MV-4-11 (cell line): ENCODE data around the gene WNT11.

Experiments
- DNase-seq: peaks from one replicate; lab custom pipeline; 2025; lab: John Stamatoyannopoulos, UW

The WNT11 gene

DNA sequence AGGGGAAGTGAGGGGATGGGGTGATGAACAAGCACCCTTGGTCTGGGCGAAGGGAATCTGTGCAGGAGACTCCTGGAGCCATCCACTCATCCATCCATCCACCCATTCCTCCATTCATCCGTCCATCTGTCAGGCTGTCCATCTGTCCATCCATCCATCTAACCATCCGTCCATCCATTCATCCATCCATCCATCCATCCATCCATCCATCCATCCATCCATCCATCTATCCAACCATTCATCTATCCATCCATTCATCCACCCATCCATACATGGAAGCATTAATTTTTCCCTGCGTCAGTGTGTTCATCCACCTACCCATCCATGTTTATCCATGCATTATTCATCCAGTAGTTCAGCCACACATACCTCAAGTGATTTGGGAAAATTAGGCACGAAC lies 32.0 kb downstream of the WNT11 start:
- DNase-seq, result no peak

DNA sequence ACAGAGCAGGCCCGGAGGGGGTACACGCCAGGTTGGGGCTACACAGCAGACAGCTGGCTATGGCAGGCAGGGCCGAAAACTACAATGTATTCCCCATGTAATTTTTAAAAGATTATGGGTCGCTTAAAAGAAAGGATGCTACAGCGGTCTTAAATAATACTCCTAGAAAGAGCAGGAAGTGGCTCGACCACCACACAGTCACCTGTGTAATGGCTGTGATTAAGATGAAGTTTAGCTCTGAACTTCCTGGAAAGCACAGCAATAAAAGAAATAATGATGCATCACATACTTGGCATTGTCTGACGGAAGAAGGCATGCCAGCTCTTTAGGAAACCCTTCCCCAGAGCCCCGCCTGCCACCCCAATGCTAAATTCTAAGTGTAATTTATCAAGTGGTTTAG lies 32.6 kb downstream of the WNT11 start:
- DNase-seq, result no peak

DNA sequence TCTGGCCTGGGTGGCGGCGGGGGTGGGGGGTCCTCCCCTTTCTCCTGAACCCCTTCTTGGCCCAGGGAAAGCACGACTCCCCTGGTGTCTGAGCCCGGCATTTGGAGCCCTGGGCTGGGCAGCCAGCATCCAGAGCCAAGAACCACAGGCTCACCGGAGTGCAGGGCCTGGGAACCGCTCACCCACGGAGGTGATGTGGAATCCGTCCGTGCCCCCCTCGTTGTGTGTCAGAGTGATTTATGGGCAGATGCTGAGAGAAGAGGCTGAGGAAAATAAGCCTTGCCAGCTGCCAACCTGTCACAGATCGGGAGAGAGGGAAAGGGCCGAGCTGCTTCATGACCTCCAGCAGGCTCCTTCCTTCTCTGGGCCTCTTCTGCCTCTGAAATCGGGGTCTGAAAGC lies 33.7 kb downstream of the WNT11 start:
- DNase-seq, result no peak

DNA sequence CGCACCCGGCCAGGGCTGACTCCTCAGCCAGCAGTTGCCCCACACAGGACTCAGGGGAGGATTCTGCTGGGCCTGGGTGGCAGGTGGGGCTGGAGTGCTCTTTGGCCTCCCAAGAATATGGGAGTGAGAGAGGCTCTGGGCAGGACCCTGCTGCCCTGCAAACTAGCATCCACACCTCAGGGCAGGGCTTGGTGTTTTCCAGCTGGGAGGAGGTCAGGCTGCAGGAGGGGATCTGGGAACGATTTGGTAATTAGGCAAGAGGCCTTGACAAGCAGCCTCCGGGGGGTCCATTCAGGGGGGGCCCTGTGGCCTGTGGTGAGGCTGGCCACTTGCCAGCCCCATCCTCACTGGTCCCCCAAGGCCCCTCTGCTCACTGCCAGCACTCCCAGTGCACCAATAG lies 35.8 kb downstream of the WNT11 start:
- no peak for DNase-seq

DNA sequence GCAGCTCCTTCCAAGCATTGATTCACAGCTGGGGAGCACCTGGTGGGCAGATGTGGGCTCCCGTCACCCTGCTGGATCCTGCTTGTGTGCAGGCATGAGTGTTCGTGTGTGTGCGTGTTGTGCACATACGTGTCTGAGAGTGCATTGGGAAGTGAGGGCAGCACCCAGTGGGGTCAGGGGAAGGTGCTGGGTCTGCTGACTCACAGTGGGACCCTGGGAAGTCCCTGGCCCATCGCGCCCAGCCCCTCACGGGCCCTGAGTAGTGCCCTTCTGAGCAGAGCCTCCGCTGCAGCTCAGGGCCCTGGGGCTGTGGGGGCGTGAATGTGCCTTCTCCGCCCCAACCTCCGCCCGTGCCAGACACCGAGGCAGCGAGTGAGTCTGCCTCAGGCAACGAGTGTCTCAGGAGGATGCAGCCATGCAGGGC lies 36.8 kb downstream of the WNT11 start:
- no peak for DNase-seq

DNA sequence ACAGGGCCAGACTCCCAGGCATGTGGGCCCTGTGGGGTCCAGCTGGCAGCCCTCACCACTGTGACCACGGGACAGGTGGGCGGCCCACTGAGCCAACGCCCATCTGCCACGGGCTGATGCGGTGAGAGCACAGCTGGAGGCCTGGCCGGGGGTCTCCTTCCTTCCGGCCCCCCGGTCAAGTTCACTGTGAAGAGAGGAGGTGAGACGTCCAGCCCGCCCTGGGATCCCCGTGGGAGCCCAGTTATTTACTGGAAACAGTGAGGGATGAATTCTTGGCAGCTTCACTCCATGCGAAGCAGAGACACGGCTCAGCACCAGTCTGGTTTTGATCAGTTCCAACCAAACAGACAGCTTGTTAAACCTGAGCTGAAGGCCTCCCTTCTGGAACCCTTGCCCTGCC lies 38.7 kb downstream of the WNT11 start:
- no peak for DNase-seq

DNA sequence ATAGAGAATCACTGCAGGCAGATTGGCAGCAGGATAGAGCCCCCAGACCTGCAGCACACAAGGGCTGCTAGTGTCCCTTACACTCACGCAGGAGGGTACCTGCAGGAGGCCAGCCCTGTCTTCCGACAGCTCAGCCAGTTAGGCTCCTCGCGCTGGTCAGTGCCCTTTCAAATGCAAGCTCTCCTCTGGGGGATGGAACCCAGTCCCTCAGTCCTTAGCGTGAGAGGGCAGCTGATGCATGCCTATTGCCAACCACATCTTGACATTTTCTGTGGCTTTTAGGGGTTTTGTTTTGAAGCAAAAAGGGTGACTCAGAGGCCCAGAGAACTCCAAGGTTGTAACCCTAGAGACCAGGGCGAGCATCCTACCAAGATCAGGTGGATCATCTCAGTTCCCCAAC lies 40.0 kb downstream of the WNT11 start:
- DNase-seq, result peak; percentile 30

DNA sequence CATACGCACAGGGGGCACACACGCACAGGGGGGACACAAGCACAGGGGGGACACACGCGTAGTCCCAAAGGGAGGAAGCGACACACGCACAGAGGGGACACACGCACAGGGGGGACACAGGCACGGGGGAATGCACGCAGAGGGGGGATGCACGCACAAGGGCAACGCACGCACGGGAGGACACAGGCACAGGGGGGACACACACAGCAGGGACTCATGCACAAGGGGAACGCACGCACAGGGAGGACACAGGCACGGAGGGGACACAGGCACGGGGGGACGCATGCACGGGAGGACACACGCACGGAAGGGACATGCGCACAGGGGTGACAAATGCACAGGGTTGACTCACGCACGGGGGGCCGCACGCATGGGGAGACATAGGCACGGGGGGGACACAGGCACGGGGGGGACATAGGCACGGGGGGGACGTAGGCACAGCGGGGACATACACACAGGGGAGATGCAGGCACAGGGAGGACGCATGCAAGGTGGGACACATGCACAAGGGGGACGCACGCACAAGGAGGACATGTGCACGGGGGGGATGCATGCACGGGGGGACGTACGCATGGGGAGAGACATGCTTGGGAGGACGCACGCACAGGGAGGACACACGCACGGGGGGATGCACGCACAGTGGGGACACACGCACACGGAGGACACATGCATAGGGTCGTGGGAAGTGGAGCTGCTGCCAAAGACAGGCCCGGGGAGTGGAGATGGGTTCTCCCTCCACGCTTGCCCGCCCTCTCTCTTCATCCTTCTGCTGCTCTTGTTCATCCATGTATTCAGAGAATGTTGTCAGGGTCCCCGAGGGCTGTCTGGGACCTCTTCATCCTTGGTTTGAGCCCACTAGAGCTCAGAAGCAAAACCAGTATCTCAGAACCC lies 41.2 kb downstream of the WNT11 start:
- no peak for DNase-seq

DNA sequence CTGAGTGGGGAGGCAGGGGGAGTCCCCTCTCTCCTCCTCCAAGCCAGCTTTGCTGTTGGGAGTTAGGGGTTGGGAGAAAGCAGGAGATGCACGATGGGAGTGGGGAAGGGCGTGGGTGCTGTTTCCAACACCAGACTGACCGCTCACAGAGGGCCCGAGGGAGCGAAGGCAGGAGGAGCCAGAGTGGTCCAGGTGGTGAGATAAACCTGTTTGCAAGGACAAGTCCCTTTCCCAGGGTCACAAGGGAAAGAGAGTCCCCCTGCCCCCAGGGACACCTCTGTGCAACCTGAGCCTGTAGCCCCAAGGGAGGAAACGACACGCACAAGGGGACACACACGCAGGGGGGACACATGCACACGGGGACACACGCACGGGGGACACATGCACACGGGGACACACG lies 42.2 kb downstream of the WNT11 start:
- no peak for DNase-seq

DNA sequence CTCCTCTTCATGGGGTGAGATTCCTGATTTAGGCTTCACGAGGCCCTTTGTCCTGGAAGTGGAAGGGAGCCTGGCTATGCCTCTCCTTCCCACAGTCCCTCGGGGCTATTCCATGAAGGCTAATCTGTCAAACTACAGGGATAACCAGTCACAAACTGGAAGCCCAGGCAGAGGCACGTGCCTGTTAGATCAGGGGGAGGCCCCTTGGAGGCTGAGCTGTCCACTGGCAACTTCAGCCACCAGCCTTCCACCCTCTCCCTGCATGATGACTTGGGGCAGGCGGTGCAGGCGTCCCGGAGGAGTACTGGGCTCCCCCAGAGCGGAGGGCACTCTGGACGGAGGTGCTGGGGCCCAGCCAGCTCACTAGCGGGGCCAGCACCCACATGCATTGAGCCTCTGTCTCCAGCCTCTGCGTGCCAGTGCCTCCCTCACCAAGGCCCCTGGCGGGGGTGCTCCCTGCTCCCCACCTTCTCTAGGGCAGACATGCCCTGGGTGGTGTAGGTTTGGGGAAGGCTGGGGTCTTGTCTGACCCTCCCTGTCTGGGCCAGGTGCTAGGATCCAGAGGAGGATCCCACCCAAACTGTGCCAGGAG lies 42.9 kb downstream of the WNT11 start:
- no peak for DNase-seq

DNA sequence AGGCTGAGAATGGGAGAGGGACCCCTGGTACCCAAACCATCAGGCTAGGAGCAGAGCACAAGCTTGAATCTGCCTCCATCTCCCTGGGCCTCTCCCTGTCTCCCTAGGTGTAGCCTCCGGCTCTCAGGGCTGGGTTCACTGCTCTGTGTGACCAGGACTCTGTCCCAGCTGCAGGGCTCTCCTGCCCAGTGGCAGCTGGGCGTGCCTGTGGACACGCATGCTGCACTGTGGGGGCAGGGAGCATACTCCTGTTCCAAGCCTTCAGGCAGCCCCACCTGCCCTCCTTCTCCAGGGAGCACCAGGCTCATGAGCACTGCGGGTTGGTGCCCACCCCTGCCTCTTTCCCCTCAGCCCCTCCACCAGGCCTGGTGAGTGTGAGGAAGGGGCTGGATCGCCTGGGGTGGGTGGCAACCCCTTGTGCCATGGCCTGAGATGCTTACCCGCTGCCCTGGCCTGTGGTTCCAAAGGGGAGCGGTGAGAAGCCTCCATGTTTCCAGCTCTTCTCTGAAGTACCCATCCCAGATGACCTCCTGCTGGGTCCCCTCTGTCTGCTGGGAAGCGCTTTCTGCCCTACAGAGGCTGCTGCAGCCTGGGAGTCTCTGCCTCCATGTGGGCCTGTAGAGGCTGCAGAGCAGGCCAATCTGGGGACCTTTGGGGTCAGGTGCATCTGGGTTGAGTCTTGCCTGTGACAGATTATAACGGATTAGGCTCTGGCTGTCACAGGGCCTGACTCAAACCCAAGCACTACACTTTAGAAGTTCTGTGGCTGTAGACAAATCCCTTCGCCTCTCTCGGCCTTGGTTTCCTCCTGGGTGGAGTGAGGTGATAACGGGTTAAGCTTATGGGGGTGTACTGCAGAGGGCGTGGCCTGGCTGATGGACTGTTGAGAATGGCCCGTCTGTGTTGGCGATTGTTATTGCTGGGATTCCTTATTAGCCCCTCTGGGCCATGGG lies 43.7 kb downstream of the WNT11 start:
- no peak for DNase-seq

DNA sequence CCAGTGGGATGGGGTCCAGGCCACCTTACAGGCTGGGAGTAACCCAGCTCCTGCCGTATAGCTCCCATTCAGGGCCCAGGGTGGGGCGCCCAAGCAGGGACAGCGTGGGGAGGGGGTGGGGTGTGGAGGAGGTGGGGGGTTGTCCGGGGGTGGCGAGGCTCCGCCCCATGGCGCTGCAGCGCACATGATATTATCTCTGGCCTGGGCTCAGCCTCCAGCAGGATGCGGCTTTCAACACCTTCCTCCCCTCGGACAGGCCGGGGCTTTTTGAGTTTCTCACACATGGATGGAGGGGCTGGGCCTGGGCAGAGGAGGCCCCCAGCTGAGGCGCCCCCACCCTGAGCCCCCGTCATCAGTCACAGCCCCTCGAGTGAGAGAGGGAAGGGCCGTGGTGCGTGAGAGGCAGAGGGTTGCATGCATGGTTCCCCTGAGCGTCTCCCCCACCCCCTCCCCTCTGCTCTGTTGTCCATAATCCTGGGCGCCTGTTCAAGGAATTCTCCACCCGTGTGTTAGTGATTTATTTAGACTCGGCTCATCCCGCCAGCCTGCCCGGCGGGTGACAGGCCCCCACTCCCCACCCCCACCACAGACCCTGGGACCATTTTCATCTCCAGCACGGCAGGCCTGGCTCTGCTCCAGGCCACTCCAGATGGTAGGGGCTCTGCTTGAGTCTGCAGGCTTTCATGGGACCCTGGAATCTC lies 44.9 kb downstream of the WNT11 start:
- DNase-seq, result no peak

DNA sequence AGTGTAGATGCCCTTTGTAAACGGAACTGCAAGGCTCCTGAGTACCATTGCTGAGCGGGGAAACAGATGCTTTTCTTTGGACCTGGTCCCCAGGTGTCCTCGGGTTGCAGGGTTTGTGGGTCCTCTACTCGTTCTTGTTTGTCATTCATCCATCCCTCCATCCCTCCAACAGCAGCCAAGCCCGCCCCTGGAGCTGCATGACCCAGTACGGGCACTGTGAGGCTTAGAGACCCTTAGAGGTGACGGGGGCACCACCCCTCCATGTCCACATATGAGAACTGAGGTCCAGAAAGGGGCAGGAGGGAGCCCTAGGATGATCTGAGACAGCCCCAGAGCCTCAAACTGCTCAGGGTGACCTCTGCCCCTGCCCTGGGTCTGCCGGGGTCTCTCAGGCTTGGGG lies 45.4 kb downstream of the WNT11 start:
- no peak for DNase-seq

DNA sequence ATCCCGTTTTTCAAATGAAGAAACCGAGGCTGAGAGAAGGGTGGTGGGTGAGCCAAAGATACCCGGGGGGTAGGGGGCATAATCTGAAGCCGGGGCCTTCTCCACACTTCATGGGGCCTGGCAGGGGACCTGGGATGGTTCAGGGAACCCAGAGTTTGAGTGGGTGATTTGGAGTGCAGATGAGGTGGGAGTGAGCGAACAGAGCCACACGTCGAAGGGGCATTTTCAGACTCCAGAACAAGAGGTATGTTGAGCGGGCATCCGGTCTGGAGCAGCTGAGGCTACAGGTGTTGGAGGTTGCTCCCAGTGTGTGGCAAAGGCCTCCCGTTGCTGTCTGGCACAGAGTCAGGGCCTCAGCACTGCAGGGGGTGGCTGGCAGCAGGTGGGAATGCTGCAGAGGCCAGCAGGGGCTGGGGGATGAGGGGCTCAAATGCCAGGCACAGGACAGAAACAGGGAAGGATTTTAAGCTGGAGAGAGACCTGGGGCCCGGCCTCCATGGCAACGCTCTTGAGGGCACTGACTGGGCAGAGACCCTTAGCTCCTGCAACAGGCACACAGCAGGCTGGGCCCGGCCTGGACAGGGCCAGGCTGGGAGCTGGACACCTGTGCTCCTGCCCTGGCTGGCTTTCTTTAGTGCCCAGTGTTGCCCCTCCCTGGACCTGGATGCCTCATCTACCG lies 46.2 kb downstream of the WNT11 start:
- no peak for DNase-seq

DNA sequence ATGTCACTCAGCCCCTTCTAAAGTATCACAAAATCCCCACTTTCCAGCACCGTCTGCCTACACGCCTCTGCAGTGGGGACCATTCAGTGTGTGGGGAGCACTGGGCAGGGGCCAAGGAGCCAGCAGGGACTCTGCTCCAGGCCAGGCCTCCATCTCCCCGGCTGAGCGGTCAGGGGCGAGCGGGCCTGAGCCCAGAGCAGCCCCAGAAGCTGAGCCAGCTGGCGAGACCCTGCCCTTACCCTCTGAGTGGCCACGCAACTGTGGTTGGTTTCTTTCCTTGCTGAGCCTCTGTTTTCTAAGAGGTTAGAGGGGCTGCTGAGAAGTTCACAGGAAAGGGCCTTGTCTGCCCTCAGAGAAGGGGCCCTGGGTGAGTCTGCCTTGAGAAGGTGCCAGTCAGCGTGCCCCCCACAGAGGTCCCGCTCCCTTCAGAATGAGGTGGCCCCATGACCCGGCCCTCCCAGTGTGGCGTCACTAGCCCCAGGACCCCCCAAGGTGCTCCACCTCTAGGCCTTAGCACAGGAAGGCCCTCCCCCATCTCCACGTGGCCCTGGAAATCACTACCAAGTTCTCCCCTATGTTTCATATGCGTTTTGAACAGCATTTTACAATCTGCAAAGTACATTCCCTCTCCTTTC lies 46.9 kb downstream of the WNT11 start:
- no peak for DNase-seq

DNA sequence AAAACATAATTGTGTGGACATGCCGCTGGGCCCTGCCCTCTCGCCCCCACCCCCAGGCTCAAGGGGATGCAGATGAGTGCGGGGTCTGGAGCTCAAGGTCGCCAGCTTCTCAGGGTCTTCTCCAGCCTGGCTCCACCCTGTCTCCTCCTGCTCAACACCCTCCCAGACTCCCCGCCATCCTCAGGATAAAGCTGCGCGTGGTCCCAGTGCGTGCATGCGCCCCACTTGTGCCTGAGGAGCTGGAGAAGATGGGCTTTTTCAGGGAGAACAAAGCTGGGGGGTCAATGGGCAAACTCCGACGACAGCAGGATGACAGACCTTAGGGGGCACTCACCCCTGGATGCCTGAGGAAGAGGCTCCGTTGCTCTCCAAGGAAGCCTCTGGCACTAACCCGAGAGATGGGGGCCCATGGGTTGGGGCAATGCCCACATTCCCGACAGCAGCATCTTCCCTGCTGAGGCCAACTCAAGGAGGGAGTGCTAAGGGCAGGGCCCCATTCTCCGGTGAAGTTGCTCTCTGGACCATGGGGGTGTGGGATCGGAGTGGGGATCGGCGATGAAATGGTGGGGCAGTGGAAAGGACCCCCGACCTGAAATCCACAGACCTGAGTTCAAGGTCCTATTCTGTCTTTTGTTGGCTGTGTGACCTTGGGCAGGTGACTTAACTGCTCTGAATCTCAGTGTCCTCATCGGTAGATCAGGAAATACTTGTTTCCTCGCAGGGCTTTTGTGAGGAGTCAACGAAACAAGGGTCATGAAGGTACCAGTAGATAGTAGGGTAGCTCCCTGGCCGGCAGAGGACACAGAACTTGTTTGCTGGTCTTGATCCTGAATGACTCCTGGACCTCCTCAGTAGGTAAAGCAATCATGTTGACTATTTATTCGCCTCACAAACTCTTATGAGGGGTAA lies 47.7 kb downstream of the WNT11 start:
- no peak for DNase-seq

DNA sequence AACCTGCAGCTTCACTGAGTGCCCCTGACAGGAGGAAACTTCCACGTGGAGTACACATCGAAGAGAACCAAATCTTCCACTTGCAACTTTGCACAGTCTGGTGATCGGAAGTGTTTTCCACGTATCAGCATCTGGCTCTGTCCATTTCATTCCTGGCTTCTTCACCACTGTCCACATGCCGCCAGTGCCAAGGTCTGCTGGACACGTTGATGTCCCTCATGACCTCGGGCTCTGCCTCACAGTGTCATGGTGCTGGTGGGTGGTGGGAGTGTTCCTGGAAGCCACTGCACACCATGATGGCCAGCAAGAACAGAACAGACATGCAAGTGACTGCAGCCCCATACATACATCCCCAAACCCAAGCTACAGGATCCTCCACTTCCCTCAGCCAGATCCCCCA lies 48.4 kb downstream of the WNT11 start:
- DNase-seq, result no peak

DNA sequence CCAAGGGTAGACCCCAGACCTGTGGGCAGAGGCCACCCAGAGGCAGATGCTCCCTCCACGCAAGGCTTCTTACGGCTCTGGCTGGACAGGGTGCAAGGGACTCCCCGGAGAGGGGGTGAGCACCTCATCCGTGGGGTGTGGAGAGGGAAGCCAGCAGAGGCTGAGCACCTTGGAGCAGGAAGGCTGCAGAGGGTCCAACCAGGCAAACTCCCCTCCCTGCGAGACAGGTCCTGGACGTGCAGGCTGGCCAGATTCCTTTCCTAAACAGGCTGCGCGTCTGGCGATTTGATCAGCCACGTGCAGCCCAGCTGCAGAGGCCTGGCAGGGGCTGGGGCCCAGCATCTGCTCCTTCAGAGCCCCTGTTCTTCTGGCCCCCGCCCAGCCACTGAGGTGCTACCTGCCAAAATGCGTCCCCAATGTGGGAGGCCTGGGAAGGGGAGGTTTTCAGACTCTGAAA lies 49.3 kb downstream of the WNT11 start:
- no peak for DNase-seq

DNA sequence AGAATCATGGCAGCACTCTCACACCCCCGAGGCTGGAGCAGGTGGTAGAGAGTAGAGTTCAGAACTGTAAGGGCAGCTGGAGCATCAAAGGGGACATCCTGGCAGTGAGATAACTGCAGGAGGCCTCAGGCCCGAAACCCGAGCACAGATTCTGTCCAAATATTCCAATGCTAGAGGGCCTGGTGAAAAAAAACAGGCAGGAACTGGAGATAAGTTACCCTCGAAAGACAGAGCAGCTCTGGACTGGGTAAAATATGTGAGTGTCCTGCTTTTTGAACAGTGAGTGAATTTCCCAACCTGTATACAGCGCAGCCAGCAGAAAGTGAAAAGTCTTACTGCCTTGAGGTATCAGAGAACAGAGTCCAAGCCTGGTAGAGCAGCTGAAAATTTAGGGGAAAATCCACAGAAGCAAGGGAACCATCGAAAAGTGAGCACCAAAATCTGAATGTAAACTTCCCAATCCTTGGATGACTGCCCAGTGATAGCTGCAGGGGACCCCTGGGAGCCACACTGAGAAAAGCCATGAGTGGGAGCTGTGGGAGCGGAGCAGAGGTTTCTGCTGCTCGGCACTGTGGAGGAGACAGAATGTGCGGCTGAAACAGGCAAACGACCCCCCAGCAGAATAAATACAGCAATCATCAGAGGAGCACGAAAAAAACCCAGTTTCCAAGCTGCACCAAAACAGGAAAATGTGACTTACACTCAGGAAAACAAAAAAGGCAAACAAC lies 50.6 kb downstream of the WNT11 start:
- no peak for DNase-seq
